ENCODE data around the gene VAV1.

The VAV1 gene

DNA sequence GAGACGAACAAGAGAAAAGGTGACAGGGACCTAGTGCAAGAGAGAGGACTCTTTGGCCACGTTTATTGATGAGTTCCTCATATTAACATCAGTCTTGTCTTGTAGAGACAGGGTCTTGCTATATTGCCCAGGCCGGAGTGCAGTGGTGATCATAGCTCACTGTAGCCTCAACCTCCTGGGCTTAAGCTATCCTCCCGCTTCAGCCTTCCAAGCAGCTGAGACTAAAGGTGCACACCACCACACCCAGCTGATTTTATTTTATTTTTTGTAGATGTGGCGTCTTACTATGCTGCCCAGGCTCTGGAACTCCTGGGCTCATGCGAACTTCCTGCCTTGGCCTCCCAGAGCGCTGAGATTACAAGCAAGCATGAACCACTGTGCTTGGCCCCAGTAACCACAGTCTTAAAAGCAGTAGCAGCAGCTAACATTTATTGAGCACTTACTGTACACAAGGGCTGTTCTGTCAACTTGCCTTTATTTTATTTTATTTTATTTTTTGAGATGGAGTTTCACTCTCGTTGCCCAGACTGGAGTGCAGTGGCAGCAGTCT lies 4.2 kb upstream of the VAV1 start:
- Histone ChIP-seq H3K4me1 (ENCODE audit: control insufficient read depth, insufficient read depth, low read length) (no peaks in the 10 kb centered on the region; the same call in 1 of the 2 replicates), H3K27ac (ENCODE audit: extremely low read depth, low read depth, low read length) (no peak overlapping the region), H3K4me3 (ENCODE audit: low read depth, low read length) (no peak overlapping the region), H3K36me3 (ENCODE audit: control insufficient read depth in 2 of 2, insufficient read depth in 1 of 2, low read length in 2 of 2) (no peaks in the 10 kb centered on the region), H3K9me3 (ENCODE audit: control insufficient read depth, insufficient read depth, low read depth, low read length) (no peaks in the 10 kb centered on the region)
- POLR2A ChIA-PET, result interaction anchor here (1.1 to 2.3 kb wide), 3 partner anchors 24 to 238 kb away, joined by 3 to 11 read pairs (median 4); partner anchors contain the start of gene TNFSF9
- TF ChIP-seq ZNF514 (tag by site-specific recombination; IDR thresholded peaks at IDR 0.05) (no peak), ZNF121 (tag by site-specific recombination; IDR thresholded peaks at IDR 0.05) (peak; percentile 96), ZNF664 (tag by site-specific recombination; IDR thresholded peaks at IDR 0.05) (peak; percentile 65; the same call in 1 of the 2 replicates), ZBTB21 (tag by site-specific recombination; IDR thresholded peaks at IDR 0.05) (0 out of 2 replicates have a peak, but pooled peaks have one; percentile 1), ZNF670 (tag by site-specific recombination; IDR thresholded peaks at IDR 0.05; ENCODE audit: low read depth) (no peak), ZNF133 (tag by site-specific recombination; IDR thresholded peaks at IDR 0.05) (no peak), IKZF3 (tag by site-specific recombination; IDR thresholded peaks at IDR 0.05) (no peak), HOXA7 (CRISPR knock-in tag; IDR thresholded peaks at IDR 0.05; ENCODE audit: borderline replicate concordance) (no peak), ZNF510 (tag by site-specific recombination; IDR thresholded peaks at IDR 0.05; ENCODE audit: insufficient replicate concordance) (no peak), ZNF658 (tag by site-specific recombination; IDR thresholded peaks at IDR 0.05) (no peak), PRDM1 (tag by site-specific recombination; IDR thresholded peaks at IDR 0.05) (no peak), ZSCAN23 (tag by site-specific recombination; IDR thresholded peaks at IDR 0.05) (no peak), GLI2 (tag by site-specific recombination; IDR thresholded peaks at IDR 0.05; ENCODE audit: borderline replicate concordance, low read depth) (no peak), ZNF311 (tag by site-specific recombination; IDR thresholded peaks at IDR 0.05; ENCODE audit: borderline replicate concordance) (no peak)
- TF ChIP-seq, protein P1, sequence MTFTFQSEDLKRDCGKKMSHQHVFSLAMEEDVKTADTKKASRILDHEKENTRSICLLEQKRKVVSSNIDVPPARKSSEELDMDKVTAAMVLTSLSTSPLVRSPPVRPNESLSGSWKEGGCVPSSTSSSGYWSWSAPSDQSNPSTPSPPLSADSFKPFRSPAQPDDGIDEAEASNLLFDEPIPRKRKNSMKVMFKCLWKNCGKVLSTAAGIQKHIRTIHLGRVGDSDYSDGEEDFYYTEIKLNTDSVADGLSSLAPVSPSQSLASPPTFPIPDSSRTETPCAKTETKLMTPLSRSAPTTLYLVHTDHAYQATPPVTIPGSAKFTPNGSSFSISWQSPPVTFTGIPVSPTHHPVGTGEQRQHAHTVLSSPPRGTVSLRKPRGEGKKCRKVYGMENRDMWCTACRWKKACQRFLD (tag by site-specific recombination; IDR thresholded peaks at IDR 0.05), result no peak
- CTCF ChIA-PET, result interaction anchor here (0.6 to 1.8 kb wide), 10 partner anchors 7 to 268 kb away, joined by 3 to 19 read pairs (median 4); partner anchors contain the start of gene GPR108

DNA sequence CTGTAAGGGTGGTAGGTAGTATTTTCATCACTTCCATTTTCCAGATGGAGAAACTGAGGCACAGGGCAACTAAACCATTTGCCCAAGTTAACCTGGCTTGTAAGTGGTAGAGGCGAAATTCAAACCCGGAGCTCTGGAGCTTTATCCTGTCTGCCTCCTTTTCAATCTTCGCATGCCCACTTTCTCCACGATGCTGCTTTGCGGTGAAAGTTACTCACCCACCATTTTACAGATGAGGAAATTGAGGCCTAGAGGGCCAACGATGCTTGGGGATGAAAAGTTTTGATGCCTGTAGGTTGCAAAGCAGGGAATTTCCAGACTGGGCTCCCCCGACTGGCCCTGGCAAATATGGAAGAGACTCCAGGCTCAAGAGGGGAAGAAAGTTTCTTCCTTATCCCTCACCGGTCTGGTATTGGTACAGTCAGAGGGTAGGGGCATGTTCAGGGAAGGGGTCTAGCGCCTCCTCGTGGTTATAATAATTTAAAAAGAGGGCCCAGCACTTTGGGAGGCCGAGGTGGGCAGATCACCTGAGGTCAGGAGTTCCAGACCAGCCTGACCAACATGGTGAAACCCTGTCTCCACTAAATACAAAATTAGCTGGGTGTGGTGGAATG lies 3.4 kb upstream of the VAV1 start:
- ChIA-PET POLR2A (interaction anchor here (1.4 kb wide), 1 partner anchor 33 kb away, joined by 4 read pairs; no protein-coding TSS in a partner anchor), CTCF (interaction anchor here (0.6 to 1.8 kb wide), 11 partner anchors 8 to 139 kb away, joined by 3 to 19 read pairs (median 4); partner anchors contain the start of gene GPR108)
- no peaks in the 10 kb centered on the region for H3K36me3 ChIP-seq (ENCODE audit: control insufficient read depth in 2 of 2, insufficient read depth in 1 of 2, low read length in 2 of 2)
- H3K4me3 ChIP-seq (ENCODE audit: low read depth, low read length), result no peak overlapping the region
- H3K27ac ChIP-seq (ENCODE audit: extremely low read depth, low read depth, low read length), result no peak overlapping the region
- no peaks in the 10 kb centered on the region for H3K9me3 ChIP-seq (ENCODE audit: control insufficient read depth, insufficient read depth, low read depth, low read length)
- H3K4me1 ChIP-seq (ENCODE audit: control insufficient read depth, insufficient read depth, low read length), result no peaks in the 10 kb centered on the region; the same call in 1 of the 2 replicates
- TF ChIP-seq ZNF76 (tag by site-specific recombination; IDR thresholded peaks at IDR 0.05; ENCODE audit: borderline replicate concordance, low read depth) (no peak), REPIN1 (tag by site-specific recombination; IDR thresholded peaks at IDR 0.05; ENCODE audit: low read depth) (no peak), ZSCAN23 (tag by site-specific recombination; IDR thresholded peaks at IDR 0.05) (no peak), ZNF324 (tag by site-specific recombination; IDR thresholded peaks at IDR 0.05) (no peak), ZEB2 (tag by site-specific recombination; IDR thresholded peaks at IDR 0.05) (no peak), SETDB1 (IDR thresholded peaks at IDR 0.05; ENCODE audit: insufficient read length, low read length) (no peak), ZNF133 (tag by site-specific recombination; IDR thresholded peaks at IDR 0.05) (no peak), ZNF48 (tag by site-specific recombination; IDR thresholded peaks at IDR 0.05) (no peak), ZNF792 (tag by site-specific recombination; IDR thresholded peaks at IDR 0.05) (no peak), ZNF654 (tag by site-specific recombination; IDR thresholded peaks at IDR 0.05; ENCODE audit: low read depth) (peak; percentile 67), ZNF433 (tag by site-specific recombination; IDR thresholded peaks at IDR 0.05; ENCODE audit: low read depth) (no peak)
- TF ChIP-seq, protein P2, sequence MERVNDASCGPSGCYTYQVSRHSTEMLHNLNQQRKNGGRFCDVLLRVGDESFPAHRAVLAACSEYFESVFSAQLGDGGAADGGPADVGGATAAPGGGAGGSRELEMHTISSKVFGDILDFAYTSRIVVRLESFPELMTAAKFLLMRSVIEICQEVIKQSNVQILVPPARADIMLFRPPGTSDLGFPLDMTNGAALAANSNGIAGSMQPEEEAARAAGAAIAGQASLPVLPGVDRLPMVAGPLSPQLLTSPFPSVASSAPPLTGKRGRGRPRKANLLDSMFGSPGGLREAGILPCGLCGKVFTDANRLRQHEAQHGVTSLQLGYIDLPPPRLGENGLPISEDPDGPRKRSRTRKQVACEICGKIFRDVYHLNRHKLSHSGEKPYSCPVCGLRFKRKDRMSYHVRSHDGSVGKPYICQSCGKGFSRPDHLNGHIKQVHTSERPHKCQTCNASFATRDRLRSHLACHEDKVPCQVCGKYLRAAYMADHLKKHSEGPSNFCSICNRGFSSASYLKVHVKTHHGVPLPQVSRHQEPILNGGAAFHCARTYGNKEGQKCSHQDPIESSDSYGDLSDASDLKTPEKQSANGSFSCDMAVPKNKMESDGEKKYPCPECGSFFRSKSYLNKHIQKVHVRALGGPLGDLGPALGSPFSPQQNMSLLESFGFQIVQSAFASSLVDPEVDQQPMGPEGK (tag by site-specific recombination; IDR thresholded peaks at IDR 0.05), result no peak
- TF ChIP-seq, protein P3, sequence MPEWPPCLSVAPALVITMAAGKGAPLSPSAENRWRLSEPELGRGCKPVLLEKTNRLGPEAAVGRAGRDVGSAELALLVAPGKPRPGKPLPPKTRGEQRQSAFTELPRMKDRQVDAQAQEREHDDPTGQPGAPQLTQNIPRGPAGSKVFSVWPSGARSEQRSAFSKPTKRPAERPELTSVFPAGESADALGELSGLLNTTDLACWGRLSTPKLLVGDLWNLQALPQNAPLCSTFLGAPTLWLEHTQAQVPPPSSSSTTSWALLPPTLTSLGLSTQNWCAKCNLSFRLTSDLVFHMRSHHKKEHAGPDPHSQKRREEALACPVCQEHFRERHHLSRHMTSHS (tag by site-specific recombination; IDR thresholded peaks at IDR 0.05), result no peak
- TF ChIP-seq, protein P4, sequence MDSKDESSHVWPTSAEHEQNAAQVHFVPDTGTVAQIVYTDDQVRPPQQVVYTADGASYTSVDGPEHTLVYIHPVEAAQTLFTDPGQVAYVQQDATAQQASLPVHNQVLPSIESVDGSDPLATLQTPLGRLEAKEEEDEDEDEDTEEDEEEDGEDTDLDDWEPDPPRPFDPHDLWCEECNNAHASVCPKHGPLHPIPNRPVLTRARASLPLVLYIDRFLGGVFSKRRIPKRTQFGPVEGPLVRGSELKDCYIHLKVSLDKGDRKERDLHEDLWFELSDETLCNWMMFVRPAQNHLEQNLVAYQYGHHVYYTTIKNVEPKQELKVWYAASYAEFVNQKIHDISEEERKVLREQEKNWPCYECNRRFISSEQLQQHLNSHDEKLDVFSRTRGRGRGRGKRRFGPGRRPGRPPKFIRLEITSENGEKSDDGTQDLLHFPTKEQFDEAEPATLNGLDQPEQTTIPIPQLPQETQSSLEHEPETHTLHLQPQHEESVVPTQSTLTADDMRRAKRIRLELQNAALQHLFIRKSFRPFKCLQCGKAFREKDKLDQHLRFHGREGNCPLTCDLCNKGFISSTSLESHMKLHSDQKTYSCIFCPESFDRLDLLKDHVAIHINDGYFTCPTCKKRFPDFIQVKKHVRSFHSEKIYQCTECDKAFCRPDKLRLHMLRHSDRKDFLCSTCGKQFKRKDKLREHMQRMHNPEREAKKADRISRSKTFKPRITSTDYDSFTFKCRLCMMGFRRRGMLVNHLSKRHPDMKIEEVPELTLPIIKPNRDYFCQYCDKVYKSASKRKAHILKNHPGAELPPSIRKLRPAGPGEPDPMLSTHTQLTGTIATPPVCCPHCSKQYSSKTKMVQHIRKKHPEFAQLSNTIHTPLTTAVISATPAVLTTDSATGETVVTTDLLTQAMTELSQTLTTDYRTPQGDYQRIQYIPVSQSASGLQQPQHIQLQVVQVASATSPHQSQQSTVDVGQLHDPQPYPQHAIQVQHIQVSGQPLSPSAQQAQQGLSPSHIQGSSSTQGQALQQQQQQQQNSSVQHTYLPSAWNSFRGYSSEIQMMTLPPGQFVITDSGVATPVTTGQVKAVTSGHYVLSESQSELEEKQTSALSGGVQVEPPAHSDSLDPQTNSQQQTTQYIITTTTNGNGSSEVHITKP (tag by site-specific recombination; IDR thresholded peaks at IDR 0.05), result peak; percentile 84

Data from HEK293 (cell line).